Measurements from ENCODE around the gene SYAP1.
A peak's percentile ranks its signal among the peaks of the same experiment; 100 is the strongest.
"Not testable (repeated sequence)": the region's sequence is repeated elsewhere in the genome, so short reads cannot be mapped to it uniquely, and the experiment has no call there.

SYAP1 gene, protein sequence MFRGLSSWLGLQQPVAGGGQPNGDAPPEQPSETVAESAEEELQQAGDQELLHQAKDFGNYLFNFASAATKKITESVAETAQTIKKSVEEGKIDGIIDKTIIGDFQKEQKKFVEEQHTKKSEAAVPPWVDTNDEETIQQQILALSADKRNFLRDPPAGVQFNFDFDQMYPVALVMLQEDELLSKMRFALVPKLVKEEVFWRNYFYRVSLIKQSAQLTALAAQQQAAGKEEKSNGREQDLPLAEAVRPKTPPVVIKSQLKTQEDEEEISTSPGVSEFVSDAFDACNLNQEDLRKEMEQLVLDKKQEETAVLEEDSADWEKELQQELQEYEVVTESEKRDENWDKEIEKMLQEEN

DNA sequence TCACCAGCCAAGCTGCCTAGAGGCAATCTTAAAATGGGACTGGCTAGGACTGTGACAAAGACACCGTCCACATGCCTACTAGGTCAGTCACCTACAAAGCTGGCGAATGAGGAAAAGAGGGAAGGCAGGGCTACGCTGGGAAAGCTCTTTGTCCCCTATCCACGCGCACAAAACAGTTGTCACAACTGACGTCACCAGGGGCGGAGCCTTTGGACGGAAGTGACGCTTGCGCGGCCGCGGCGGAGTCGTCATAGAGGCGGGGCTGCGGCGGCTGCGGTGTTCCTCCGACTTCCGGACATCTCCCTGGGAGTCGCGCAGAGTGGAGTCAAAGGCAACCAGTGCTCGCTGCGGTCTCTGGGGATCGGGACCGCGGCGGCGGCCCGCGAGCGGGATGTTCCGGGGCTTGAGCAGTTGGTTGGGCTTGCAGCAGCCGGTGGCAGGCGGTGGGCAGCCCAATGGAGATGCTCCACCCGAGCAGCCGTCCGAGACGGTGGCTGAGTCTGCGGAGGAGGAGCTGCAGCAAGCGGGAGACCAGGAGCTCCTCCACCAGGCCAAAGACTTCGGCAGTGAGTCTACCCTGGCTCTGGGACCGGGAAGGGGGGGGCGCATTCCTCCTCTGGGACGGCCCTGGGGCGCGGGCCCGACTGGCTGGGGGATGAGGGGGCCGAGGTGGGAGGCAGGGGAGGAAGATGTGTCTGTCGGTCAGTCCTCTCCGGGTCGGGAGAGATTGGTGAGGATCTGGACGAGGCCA lies at the start of gene SYAP1:
SYAP1 (plus strand) TSS at position 279 of the 751 bp plus-strand sequence; CDS start at position 392, 113 bp downstream.
- DNase-seq: peak; percentile 92 to 96

DNA sequence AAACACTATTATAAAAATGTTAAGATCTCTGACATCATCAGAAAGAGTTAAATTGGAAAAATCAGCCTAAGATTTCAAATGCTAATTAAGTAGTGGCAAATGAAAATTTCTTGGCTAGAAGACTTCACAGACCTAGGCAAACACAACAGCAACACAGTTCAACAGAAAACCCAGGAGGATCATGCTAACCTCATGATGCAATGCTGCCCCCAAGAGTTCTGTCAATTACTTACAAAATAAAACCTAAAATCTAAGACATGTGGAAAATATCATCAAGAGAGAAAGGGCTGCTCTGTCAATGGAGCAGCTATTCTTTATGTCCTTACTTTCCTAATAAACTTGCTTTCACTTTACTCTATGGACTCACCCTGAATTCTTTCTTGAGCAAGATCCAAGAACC lies 48.4 kb upstream of the SYAP1 start:
- peak in 1 of 2 donors; percentile 36 for DNase-seq

DNA sequence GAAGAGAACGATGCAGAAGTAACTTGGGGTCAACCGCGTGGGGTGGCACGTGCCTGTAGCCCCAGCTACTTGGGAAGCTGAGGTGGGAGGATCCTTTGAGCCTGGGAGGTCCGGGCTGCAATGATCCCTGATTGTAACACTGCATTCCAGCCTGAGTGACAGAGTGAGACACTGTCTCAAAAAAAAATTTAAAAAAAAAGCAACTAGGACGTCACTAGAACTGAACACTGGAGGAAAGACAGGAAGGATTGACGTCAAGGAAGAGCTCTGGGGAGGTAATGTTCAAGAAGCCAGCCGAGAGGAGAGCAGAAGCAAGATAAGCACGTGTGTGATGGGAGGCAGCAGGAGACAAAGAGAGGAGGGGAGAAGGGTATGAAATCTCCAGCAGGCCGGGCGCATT lies 40.7 kb upstream of the SYAP1 start:
- DNase-seq: no peak

DNA sequence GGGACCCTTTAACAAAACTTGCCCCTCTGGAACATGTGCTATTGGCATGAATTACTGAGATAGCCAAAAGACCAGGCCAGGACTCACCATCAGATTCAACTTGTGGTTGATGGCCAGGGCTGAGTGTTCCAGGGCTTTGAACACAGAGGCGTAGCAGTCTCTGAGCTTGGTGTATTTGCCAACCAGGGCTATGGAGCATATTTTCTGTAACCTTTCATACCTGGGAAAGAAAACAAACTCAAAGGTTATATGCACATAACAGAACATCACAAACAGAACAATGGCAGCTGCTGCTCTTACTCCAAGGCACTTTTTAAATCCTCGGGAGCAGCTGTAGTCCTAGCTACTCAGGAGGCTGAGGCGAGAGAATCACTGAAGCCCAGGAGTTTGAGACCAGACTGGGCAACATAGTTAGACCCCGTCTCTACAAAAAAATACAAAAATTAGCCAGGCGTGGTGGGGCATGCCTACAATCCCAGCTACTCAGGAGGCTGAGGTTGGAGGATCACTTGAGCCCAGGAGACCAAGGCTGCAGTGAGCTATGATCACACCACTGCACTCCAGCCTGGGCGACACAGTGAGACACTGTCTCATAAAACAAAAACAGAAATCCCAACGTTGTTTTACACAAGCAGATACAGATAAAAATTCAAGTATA lies 36.3 kb upstream of the SYAP1 start:
- DNase-seq: no peak

DNA sequence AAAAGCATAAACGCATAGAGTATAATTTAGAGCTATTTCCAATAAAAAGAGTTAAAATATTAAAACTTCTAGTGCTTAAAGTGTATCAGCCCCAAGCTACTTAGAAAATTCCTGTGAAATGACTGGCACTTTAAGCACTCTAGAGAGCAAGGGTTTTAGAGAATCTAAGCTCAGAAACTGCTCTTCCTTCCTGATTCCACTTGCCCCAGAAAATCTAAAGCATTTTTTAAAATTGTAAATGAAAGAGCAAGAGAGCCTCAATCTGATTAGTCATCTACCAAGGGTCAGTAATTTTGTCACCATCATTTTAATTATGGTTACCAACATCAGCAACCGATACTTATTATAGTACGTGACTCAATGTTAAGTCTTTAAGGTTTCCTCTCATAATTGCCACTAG lies 31.9 kb upstream of the SYAP1 start:
- no peak for DNase-seq

DNA sequence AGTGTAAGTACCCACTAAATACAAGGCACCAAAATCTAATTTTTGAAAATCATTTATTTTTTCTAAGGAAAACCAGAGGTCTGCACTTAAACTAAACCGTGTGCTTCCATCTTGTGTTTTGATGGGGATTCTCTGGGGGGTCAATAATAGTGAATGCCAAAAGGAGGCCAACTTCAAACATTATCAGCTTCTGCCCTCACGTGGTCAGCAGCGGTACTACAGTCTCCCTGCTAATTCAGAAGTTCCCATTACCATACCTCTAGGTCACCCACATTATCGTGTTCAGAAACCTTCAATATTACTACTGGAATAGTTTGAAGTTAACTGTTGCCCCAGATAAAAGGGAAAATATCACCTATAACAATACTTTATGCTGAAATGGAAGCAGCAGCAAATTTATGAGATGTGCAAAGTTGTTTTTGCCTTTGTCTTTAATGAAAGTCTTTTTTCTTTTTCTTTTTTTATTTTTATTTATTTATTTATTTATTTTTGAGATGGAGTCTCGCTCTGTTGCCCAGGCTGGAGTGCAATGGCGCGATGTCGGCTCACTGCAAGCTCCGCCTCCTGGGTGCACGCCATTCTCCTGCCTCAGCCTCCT lies 24.2 kb upstream of the SYAP1 start:
- DNase-seq: peak; percentile 44 to 52

DNA sequence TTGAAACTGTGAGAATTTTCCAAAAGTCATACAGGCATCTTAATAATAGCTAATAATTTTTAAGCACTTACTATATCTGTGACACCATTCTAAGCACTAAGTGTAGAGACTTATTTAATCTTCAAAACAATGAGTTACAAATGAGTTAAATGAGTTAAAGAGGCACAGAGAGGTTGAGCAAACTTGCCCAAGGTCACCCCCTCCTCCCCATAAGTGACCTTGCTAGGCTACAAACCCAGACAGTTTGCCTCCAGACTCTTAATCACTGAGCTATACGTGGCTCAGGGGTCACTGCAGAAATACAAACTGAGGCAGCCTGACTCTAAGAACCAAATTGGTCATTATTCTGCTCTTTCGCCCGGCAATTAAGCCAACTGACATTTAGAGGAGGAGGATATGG lies 22.5 kb upstream of the SYAP1 start:
- DNase-seq: no peak

DNA sequence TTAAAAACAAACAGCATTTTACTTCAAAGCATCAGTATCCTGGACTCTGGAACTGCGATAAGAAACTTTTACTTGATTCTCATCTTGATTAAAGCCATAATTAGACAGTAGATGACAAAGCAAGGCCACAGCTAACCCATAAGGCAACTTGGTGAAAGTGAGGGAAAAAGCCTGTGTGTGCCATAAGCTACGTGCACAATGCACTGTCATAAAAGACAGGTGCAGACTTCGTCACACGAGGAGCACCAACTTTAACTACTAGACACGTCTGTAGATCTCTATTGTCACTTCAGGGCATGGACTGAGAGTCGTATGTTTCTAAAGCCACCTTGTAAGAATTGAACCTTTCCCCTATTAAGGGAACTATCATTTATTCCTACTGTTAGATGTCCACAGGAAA lies 20.0 kb upstream of the SYAP1 start:
- DNase-seq: no peak

DNA sequence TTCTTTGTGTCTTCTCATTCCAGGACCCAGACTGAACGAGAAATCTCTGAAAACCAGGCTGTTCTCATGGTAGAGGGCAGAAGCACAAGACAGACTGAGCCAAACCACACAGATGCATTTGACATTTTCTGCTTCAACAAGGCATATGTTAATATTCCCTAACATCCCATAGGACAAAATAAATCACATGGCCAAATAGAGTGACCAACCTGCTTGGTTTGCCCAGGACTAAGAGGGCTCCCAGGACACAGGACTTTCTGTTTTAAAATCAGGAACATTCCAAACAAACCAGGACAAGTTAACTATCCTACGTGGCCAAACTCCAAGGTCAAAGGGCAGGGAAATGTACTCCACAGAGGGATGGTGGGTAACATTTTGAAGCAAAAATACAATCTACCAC lies 18.7 kb upstream of the SYAP1 start:
- no peak for DNase-seq

DNA sequence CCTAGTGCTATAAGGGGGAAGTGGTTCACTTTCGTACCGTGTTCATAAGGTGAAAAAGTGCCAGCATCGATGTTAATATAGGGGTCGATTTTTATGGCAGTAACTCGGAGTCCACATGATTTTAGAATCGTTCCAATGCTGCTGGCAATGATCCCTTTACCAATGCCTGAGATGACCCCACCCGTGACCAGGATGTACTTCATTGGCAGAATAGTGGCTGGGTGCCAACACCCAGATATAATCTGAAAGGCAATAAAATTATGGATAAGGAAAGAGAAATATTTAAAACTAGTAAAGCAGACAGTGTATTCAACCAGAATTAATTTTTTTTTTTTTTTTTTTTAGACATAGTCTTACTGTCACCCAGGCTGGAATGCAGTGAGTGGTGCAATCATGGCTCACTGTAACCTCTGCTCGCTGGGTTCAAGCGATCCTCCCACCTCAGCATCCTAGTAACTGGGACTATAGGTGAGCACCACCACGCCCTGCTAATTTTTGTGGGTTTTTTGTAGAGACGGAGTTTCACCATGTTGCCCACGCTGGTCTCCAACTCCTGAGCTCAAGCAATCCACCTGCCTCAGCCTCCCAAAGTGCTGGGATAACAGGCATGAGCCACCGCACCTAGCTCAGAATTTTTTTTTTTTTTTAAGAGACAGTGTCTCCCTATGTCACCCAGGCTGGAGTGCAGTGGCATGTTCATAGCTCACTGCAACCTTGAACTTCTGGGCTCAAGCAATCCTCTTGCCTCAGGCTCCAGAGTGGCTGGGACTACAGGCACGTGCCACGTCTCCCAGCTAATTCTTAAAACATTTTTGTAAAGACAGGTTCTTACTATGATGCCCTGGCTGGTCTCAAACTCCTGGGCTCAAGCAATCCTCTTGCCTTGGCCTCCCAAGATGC lies 16.5 kb upstream of the SYAP1 start:
- no peak for DNase-seq

DNA sequence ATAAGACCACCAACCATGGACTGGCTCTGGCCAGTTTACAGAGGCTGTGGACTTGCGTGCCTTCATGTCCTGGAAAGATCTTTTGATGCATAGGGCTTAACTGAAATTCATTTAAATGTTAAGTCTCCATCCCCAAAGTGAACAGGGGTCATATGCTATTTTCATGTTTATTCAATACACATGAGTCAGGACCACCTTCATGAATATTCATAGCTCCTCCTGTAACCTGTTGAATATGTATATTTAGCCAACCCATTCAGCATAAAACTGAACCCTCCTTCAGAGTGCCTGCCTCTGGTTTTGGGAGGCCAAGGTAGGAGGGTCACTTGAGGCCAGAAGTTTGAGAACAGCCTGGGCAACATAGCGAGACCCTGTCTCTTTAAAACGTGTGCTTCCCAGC lies 14.0 kb upstream of the SYAP1 start:
- no peak for DNase-seq

DNA sequence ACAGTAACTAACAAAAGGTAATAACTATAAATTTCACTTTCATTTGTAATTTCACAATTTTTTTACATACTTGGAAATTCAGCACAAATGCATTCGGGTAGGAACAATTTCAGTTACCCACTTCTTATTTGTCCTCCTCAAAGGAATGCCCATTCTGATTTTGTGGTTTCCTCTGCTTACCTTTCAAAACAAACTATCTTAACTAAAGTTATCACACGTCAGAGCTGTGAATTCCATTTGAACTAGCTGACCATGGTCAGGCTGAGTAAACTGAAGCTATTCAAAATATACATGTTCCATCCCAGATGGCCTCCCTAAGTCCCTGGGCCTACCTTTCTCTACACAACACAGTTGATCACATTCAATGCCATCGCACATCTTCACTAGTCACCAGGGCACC lies 11.4 kb upstream of the SYAP1 start:
- no peak for DNase-seq

DNA sequence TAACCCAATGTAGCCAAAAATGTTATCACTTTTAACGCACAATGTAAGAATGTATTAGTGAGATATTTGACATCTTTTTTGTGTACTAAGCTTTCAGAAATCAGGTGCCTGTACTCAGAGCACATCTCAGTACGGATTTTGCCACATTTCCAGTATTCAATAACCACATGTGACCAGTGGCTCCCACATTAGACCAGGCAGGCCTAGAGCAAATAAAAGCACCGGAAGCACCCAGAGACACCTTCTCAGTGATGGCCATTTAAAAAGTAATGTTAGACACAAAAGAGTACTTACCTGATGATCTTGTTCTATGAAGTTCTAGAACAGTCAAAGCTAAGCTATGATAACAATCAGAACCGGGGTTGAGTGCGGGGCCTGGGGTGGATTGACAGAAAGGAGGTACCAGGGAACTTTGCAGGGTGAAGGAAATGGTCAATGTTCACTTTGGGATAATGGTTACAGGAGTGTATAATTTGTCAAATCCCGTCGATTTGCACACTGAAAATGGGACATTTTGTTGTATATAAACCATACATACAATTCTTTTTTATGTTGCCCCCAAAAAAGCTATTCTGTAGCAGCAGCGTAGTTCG lies 8.1 kb upstream of the SYAP1 start:
- no peak for DNase-seq

DNA sequence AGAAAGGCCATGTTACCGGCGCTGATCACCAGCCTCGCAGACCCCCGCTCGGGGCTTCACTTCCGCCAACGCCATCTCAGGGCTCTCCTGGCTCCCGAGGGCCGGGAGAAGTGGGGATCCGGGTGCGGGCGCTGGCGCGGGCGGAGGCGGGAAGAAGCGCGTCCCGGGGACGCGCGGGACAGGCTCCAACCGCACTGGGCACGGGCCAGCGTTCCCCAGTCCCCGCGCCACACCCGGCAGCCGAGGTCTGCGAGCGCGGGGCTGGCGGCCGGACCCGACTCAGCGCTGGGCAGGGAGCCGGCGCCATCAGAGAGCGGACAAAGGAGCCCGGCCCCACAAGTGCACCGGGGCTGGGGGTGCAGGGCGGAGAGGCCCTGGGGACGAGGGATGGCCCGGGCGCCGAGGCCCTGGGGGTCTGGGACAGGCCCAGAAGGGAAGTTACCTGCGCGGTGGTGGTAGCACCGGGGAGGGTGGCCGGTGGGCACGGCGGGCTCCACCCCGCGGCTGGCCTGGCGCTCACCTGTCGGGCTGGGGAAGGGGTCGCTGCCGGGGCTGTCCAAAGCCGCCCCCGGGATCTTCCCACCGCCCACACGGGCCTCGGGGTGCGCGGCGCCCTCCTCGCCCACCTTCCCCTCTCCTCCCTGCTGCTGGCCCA lies 7.4 kb upstream of the SYAP1 start:
- no peak for DNase-seq

DNA sequence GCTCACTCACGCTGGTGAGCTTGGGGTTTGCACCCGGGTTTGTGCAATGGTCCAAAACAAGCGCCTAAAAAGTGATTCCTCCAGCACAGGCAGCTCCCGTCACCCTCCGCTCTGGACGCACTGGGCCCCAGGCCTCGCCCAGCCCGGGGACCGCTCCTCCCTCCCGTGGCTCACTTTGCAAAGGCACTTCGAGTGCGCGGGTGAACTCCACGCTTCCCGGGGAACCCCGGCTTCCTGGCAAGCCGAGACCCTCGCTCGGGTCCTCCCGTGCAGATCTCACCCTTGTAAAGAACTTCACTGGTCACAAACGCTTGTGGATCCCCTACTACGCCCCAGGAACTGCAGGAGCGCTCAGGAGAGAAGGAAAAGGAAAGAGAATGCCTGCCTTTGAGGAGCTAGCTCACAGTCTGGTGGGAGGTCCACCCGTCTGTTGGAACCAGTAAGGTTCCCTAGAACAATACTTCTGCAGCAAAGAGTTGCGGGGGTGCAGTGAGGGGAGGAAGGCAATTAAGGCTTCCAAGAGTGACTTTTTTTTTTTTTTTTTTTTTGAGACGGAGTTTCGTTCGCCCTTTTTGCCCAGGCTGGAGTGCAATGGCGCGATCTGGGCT lies 6.8 kb upstream of the SYAP1 start, which contains the start of gene CTPS2:
CTPS2 (minus strand) TSS at position 122 of the 608 bp plus-strand sequence. CDS start 9,767 bp downstream, outside the sequence.
- DNase-seq: peak; percentile 44 to 48

DNA sequence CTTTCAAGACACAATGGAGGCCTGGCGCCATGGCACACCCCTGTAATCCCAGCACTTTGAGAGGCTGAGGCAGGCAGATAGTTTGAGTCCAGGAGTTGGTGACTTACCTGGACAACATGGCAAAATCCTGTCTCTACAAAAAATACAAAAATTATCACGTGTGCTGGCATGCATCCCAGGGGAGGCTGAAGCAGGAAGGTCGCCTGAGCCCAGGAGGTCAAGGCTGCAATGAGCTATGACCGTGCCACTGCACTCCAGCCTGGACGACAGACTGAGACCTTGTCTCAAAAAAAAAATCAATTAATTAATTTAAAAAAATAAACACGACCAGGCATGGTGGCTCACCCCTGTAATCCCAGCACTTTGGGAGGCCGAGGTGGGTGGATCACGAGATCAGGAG lies 4.9 kb upstream of the SYAP1 start:
- no peak for DNase-seq

DNA sequence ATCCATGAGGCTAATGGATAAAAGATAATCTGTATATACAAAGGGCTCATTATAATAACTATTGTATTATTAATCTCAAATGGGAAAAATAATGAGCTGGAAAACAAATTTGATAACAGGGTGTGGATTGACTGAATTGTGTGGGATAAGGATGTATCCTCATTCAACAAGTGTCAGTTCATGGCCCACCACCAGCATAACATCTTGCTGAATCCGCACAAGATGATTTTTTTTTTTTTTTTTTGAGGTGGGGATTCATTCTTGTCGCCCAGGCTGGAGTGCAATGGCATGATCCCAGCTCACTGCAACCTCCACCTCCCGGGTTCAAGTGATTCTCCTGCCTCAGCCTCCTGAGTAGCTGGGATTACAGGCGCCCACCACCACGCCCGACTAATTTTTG lies 3.8 kb upstream of the SYAP1 start:
- DNase-seq: not testable (repeated sequence)

DNA sequence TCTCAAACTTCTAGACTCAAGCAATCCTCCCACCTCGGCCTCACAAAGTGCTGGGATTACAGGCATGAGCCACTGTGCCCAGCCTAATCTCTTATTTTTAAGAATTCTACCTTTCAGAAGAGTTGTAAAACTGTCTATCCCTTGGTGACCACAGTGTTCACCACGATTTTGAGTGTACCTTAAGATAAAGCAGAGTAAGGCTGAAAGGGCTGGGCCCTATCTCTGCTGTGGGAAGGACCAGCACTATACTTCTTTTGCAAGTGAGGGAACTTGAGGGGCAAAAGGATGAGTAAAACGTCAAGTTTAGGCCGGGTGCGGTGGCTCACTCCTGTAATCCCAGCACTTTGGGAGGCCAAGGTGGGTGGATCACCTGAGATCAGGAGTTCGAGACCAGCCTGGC lies 3.0 kb upstream of the SYAP1 start:
- not testable (repeated sequence) for DNase-seq

DNA sequence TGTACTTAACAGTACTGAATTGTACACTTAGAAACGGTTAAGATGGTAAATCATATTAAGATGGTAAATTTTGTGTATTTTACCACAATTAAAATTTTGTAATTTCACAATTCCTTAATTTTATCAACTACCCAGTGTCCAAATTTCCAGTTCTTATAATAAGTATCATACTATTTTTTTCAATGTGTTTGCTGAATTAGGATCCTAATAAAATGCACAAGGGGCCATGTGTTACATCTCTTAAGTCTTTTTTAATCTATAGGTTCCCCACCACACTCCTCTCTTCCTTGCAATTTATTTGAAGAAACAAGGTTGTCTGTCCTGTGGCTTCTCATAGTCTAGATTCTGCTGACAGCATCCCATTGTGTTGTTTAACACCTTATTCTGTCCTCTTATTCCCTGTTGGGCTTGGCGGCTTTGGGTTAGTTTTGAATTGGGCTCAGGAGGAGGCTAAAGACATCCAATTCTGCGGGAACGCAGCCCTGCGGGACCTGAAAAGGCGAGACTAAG lies 533 bp upstream of the SYAP1 start:
- no peak for DNase-seq

DNA sequence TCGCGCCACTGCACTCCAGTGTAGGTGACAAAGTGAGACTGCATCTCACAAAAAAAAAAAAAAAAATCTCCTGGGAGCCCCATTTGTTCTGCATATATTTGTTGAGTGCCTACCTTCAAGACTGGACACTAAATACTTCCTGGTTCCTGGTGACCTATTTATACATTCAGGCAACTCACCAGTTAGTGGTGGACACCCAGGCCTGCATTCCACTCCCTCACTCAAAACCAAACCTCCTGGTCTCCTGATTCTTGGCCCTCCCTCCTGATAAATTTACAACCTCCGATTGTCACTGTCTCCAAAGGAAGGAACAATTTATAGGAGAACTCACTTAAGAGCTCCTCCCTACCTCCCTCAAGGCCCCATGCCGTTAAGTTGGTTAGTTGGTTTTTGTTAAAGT lies 3.1 kb downstream of the SYAP1 start:
- DNase-seq: no peak

DNA sequence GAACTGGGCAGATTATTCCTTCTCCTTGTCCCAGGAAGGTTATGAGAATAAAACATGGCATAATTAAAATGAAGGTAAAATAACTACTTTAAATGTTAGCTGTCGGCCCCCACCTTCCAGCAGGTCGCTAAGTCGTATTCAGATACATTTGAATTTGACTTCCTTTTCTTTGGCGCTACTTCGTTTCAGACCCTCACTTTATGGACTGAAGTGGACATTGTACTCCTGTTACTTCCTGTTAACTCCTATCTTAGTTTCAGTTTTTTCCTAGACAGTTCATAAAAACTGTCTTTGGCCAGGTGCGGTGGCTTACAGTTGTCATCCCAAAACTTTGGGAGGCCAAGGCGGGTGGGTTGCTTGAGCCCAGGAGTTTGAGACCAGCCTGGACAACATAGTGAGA lies 5.7 kb downstream of the SYAP1 start:
- no peak for DNase-seq

All from CD4-positive, alpha-beta T cell treated with Interleukin-1 beta for 1 hour (primary cell).